GM19463 (cell line): ENCODE data around the gene GUF1.

Experiments
- ATAC-seq: cut with Tn5 transposase; IDR thresholded peaks from one replicate; pipeline ENCODE4 v1.9.1; 2021; ENCODE audit warnings: mild to moderate bottlenecking, moderate library complexity; ENCODE audit not compliant: unreplicated experiment

The GUF1 gene, protein sequence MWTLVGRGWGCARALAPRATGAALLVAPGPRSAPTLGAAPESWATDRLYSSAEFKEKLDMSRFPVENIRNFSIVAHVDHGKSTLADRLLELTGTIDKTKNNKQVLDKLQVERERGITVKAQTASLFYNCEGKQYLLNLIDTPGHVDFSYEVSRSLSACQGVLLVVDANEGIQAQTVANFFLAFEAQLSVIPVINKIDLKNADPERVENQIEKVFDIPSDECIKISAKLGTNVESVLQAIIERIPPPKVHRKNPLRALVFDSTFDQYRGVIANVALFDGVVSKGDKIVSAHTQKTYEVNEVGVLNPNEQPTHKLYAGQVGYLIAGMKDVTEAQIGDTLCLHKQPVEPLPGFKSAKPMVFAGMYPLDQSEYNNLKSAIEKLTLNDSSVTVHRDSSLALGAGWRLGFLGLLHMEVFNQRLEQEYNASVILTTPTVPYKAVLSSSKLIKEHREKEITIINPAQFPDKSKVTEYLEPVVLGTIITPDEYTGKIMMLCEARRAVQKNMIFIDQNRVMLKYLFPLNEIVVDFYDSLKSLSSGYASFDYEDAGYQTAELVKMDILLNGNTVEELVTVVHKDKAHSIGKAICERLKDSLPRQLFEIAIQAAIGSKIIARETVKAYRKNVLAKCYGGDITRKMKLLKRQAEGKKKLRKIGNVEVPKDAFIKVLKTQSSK

GRCh38 chr4:44678094-44679041, at the start of gene GUF1:
Gene GUF1 (plus strand): TSS chr4:44678420. CDS start chr4:44678623, 203 bp downstream.
- ATAC-seq, result peak; percentile 95

DNA sequence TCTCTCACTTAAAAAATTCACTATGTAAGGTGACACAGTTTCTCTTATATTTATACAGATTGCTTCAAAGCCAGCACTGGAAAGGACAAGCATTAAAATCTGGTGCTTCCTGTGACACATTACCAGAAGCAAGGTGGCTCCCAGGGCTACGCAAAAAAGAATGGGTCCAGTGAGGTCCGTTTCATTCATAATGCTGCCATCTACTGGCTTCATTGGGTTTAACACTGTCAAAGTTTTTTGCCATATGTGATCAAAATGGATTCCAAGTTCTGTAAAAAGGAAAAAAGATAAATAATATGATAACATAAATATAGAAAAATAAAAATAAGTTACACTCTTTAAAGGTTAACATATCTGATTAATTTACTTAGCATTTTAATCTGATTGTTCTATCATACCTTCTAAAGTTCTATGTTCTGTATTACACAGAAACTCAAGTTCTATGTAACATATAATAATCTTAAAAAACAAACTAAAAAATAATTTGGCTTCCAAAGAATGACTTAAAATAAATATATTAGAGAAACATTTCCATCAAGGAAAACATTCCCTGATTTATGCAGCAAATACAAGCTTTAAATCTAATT, 48.8 kb upstream of the GUF1 start:
- peak; percentile 98 for ATAC-seq

- no peak for ATAC-seq
These were observed 46.1 kb upstream of the GUF1 start for GRCh38 chr4:44632089-44632488.

DNA sequence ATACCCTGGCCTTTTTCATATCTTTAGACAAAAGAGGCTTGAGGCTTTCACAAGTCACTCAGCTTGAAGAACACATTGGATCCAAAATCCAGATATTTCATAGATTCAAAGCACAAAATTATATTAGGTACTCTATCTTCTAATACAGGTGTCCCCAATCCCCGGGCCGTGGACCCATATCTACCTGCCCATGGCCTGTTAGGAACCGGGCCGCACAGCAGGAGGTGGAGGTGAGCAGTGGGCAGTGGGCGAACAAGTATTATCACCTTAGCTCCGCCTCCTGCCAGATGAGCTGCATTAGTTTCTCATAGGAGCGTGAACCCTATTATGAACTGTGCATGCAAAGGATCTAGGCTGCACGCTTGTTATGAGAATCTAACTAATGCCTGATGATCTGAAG, 45.5 kb upstream of the GUF1 start:
- no peak for ATAC-seq

- ATAC-seq, result no peak
These were observed 40.1 kb upstream of the GUF1 start for GRCh38 chr4:44638091-44638490.

GRCh38 chr4:44646151-44646550, 32.1 kb upstream of the GUF1 start:
- no peak for ATAC-seq

DNA sequence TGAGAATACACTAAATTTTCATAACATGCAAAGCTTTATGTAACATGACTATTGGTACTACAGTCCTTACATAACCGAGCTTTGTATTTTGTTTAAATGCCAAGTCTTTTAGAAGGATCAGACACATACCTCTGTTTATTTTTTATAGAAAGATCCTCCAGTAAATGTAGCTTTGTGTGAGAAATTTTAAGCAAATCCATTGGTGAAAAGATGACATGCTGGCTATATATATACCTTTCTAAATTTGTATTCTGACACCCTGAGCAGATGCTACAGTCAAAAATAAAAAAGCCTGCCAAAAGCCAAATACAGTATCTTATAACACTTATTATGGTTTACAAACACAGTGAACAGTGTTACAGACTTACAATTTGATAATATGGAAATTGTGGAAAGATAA, 26.8 kb upstream of the GUF1 start, which contains the start of gene YIPF7:
Gene YIPF7, minus strand, starts transcription at position 201 of the 400 bp plus-strand sequence. CDS start 1,525 bp downstream, outside the sequence.
- ATAC-seq, result no peak

DNA sequence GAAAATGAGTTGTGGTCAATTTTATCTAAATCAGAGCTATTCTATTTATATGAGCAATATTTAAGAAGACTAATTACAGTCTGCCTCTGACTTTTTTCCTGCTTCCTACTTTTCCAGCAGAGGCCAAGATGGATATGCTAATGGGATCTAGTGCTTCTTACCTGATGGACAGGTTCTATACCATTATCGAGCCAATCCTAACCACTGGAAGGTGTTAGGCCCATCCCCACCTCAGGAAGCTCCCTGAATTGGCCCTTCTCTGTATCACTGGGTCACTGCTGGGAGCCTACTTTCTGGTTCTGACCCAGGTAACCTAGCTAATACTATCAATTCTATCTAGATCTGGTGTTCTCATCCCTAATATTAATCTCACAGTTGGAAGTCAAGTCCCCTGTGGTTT, 26.2 kb upstream of the GUF1 start:
- no peak for ATAC-seq

DNA sequence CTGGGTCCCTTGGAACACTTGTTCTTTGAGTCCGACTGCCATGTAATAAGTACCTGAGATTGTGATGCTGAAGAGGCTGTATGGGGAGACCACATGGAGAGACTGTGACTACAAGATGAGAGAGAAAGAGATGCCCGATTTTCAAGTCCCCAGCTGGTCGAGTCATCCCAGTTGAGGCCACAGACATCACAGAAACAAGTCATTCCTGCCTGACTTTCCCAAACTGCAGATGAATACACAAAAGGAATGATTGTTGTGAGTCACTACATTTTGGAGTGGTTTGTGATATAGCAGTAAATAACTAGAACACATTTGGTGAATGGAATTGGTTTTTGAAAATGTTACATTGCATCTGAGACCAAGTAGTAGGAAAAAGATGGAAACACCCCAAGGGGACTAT, 17.8 kb upstream of the GUF1 start:
- ATAC-seq, result no peak

DNA sequence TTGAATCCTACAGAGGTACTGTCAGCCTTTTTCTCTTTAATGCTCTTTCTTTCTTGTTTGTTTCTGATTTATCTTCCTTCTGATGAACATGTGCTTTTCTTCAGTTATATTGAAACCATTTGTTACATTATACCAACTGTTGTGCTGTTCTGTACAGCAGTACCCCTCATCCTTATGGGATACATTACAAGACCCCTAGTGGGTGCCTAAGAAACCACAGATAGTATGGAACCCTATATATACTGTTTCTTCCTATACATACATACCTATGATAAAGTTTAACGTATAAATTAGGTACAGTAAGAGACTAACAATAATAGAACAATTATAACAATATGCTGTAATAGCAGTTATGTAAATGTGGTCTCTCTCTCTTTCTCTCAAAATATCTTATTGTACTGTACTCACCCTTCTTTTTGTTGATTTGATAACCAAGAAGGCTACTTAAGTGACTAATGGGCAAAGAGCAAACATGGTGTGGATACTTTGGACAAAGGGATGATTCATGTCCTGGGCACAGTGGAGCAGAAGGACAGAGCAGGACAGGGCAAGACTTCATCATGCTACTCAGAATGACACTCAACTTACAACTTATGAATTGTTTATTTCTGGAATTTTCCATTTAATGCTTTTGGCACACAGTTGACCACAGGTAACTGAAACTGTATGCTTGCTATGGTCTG, 16.1 kb upstream of the GUF1 start:
- no peak for ATAC-seq

DNA sequence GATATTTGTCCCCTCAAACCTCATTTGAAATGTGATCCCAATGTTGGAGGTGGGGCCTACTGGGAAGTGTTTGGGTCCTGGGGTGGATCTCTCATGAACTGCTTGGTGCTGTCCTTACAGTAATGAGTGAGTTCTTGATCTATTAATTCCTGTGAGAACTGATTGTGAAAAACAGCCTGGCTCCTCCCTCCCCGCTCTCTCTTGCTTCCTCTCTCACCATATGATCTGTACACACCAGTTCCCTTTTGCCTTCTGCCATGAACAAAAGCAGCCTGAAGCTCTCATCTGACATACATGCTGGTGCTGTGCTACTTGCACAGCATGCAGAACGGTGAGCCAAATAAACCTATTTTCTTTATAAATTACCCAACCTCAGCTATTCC, 15.6 kb upstream of the GUF1 start:
- ATAC-seq, result no peak

DNA sequence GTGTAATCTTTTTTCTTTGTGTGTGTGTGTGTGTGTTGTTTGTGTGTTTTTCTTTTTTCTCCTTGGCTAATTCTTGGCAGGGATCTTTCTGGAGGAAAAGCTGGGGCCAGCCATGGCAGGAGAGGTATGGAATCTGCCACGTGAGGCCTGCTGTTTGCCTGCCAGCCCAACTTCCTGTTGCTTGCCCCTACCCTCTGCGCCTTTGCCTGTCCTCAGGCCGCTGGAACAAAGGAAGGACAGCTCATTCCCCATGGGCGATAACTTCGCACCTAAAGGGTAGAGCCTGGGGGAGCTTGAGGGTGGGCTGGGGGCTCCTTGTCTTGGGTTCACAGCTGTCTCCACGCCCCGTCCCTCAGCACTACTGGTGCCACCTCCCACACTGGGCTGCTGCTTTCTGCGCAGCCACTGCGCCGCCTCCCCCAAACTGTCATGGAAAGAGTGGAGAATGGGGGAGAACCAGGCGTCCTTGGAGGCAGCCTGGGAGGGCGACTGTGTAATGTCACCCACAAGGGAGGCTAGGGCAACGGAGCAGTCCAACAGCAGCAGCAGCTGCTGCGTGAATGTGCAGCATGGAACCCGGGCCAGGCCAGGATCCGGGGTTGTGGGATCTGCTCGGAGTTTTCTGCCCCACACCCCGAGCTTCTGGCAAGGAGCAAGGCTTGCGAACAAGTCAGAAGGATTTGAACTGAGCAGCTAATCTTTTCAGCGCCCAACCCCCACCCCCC, 14.5 kb upstream of the GUF1 start:
- no peak for ATAC-seq

GRCh38 chr4:44668526-44668925, 9.7 kb upstream of the GUF1 start:
- ATAC-seq, result no peak

DNA sequence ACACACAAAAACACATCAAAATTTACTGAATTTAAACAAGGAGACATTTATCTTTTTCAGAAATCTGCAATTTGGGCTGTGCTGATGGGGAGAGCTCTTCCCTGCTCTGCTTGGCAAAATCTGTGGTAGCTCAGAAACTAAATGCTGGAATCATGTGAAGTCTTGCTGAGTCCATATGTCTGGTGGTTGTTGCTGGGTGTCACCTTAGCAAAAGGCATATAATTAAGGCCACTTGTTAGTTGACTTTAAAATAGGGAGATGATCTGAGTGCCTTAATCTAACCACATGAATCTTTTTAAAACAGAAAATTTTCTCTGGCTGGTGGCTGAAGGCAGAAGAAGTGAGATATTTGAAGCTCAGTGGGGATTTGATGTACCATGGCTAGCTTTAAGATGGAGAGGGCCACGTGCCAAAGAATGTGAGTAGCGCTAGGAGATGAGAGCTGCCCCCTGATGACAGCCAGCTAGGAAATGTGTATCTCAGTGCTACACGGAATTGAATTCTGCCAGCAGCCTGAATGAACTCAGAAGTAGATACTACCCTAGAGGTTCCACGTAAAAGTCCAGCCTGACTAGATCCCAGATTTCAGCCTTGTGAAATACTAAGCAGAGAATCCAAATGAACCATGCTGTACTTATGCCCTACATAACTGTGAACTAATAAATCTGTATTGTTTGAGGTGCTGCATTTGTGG, 7.6 kb upstream of the GUF1 start:
- ATAC-seq, result no peak

DNA sequence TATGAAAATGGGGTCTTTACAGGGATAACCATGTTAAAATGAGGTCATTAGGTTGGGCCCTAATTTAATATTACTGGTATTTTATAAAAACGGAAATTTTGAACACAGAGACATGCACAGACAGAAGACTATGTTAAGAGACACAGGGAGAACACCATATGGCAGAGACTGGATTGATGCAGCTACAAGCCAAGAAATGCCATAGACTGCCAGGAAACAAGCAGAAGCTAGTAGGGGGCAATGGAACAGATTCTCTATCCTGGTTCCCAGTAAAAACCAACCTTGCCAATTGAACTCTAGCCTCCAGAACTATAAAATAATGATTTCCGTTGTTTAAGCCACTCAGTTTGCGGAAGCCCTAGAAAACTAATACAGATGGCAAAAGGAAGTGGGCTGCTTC, 6.6 kb upstream of the GUF1 start:
- no peak for ATAC-seq

GRCh38 chr4:44674471-44674870, 3.7 kb upstream of the GUF1 start:
- ATAC-seq, result no peak

GRCh38 chr4:44675366-44675765, 2.9 kb upstream of the GUF1 start:
- no peak for ATAC-seq

- no peak for ATAC-seq
These were observed 840 bp downstream of the GUF1 start for GRCh38 chr4:44679060-44679459.

GRCh38 chr4:44684648-44685047, 6.4 kb downstream of the GUF1 start:
- no peak for ATAC-seq
